Uterus (tissue), 2 donors: Measurements from ENCODE around the gene ZSCAN12.
A peak's percentile ranks its signal among the peaks of the same experiment; 100 is the strongest.

Experiments
- POLR2A ChIP-seq, 2 donors: fragments of 450-650 bp; IDR thresholded peaks; one replicate each; pipeline ENCODE4 v1.6.1; 2016; ENCODE audit warnings: antibody characterized with exemption in 2 of 2, mild to moderate bottlenecking in 1 of 2, moderate library complexity in 1 of 2
- TF ChIP-seq, protein P1 (sequence below), 4 experiments: fragments of 200-600 bp in 2 of 4; fragments of 450-650 bp in 2 of 4; sonication (generic) in 2 of 4; IDR thresholded peaks; one replicate each; pipeline ENCODE4 v1.5.1; 2016 to 2019; ENCODE audit warnings: antibody characterized with exemption in 4 of 4, mild to moderate bottlenecking in 2 of 4, moderate library complexity in 1 of 4

DNA sequence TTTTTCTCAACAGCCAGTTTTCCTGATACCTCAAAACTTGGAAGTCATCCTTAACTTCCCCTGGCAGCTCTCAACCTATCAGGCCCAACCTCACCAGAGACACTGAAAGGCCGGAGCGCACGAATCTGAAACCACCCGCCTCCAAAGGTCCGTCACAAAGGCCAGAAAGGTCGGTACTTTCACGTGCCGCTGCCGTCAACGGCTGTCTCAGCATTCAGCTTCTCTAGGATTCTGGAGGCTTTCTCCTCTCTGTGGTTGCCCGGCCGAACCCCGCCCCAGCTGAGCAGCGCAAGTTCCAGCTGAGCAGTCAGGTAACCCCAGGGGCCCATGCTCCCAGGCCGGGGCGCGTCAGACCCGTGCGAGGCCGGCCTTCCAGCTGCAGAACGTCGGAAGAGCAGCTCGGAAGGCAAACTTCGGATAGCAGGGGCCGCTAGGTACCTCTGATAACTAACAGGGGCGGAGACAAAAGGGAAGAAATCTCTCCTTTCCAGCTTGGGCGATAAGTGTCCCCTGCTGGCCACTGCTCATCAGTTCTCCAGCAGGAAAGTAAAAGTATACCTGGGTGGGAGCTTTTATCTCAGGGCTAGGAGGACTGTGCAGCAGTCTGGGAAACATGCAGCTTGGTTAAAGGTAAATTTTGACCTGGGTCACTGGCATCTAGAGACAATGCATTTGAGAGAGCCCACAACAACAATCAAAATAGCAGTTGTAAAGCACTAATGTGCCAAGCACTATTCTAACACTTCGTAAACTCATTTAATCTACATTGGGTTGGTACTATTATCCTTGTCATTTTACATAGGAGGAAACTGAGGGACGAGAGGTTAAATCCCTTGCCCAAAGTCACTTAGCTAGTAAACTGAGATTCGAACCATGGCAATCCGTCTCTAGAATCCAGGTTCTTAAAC, 16.1 kb downstream of the ZSCAN12 start:
- TF ChIP-seq, protein P1, sequence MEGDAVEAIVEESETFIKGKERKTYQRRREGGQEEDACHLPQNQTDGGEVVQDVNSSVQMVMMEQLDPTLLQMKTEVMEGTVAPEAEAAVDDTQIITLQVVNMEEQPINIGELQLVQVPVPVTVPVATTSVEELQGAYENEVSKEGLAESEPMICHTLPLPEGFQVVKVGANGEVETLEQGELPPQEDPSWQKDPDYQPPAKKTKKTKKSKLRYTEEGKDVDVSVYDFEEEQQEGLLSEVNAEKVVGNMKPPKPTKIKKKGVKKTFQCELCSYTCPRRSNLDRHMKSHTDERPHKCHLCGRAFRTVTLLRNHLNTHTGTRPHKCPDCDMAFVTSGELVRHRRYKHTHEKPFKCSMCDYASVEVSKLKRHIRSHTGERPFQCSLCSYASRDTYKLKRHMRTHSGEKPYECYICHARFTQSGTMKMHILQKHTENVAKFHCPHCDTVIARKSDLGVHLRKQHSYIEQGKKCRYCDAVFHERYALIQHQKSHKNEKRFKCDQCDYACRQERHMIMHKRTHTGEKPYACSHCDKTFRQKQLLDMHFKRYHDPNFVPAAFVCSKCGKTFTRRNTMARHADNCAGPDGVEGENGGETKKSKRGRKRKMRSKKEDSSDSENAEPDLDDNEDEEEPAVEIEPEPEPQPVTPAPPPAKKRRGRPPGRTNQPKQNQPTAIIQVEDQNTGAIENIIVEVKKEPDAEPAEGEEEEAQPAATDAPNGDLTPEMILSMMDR (IDR thresholded peaks at IDR 0.05) = peak in 3 of 4 experiments; percentile 23 to 40 (median 32)
- peak; percentile 23 to 24 for TF ChIP-seq POLR2A (IDR thresholded peaks at IDR 0.05)
